IMR-90 (cell line): ENCODE measurements around the gene DGKB. TPM values are rescaled to one million over a fixed set of nuclear protein-coding genes. Genes with fewer than 3 reads are reported as not detected.

Source experiments
- ATAC-seq: fragments of 200-7000 bp; cut with Tn5 transposase; 2 replicates; pipeline ENCODE4 v1.9.1; 2020; ENCODE audit warnings: low read depth, mild to moderate bottlenecking, moderate library complexity
- BruUV-seq: library from RNA; stranded (reverse); fragments of 400-500 nt; replicated peaks from 2 replicates; lab custom pipeline; 2021; lab: Mats Ljungman, UMichigan
- CTCF ChIA-PET: fragments of 300-600 bp; formaldehyde crosslinking; extraction: SDS; loops from one replicate; lab custom pipeline; 2021; ENCODE audit warnings: antibody characterized with exemption; lab: Yijun Ruan, JAX
- POLR2A ChIA-PET: fragments of 300-600 bp; sonication (Branson Sonifier 250); formaldehyde crosslinking; loops from one replicate; lab custom pipeline; 2022; ENCODE audit warnings: antibody characterized with exemption; ENCODE audit not compliant: unreplicated experiment; lab: Charles Lee
- DNase-seq: peaks from one replicate; pipeline ENCODE4 v3.0.0; 2013
- H2AFZ ChIP-seq: replicated peaks from 2 replicates; pipeline ENCODE3; 2013; ENCODE audit warnings: low read length, mild to moderate bottlenecking; ENCODE audit not compliant: poor library complexity
- H2AK5ac ChIP-seq: 2 replicates; pipeline ENCODE4 v1.6.1; 2013; ENCODE audit warnings: low read depth, low read length, inconsistent platforms
- H2AK9ac ChIP-seq: replicated peaks from 2 replicates; pipeline ENCODE3; 2013; ENCODE audit warnings: mild to moderate bottlenecking, low read depth, low read length, moderate library complexity; ENCODE audit not compliant: poor library complexity
- H2BK120ac ChIP-seq: 2 replicates; pipeline ENCODE4 v1.6.1; 2013; ENCODE audit warnings: low read depth, low read length, inconsistent platforms
- H2BK15ac ChIP-seq: 3 replicates; pipeline ENCODE4 v1.6.1; 2013; ENCODE audit warnings: low read depth, low read length, inconsistent platforms
- H2BK20ac ChIP-seq: 2 replicates; pipeline ENCODE4 v1.6.1; 2013; ENCODE audit warnings: low read depth, mild to moderate bottlenecking, inconsistent platforms, low read length, moderate library complexity
- H2BK5ac ChIP-seq: 2 replicates; pipeline ENCODE4 v1.6.1; 2013; ENCODE audit warnings: mild to moderate bottlenecking, low read depth, low read length, inconsistent platforms; ENCODE audit not compliant: poor library complexity, severe bottlenecking
- H3K14ac ChIP-seq: replicated peaks from 2 replicates; pipeline ENCODE4 v1.6.1; 2013; ENCODE audit warnings: low read depth, low read length, inconsistent platforms
- H3K18ac ChIP-seq: 2 replicates; pipeline ENCODE4 v1.6.1; 2013; ENCODE audit warnings: low read depth, low read length, control low read depth
- H3K23ac ChIP-seq: 2 replicates; pipeline ENCODE4 v1.6.1; 2013; ENCODE audit warnings: low read depth, low read length, inconsistent platforms
- H3K27ac ChIP-seq: 2 replicates; pipeline ENCODE4 v1.5.1; 2013; ENCODE audit warnings: mild to moderate bottlenecking, control low read depth, low read length; ENCODE audit not compliant: insufficient read depth
- H3K27me3 ChIP-seq: 2 replicates; pipeline ENCODE4 v1.6.1; 2013; ENCODE audit warnings: low read length; ENCODE audit not compliant: control insufficient read depth, insufficient read depth
- H3K36me3 ChIP-seq: 2 replicates; pipeline ENCODE4 v1.6.1; 2013; ENCODE audit warnings: low read length, mixed read lengths; ENCODE audit not compliant: control insufficient read depth, insufficient read depth
- H3K4ac ChIP-seq: 2 replicates; pipeline ENCODE4 v1.6.1; 2013; ENCODE audit warnings: low read depth, low read length, inconsistent platforms
- H3K4me1 ChIP-seq: 2 replicates; pipeline ENCODE4 v1.6.1; 2013; ENCODE audit warnings: low read length, mixed read lengths; ENCODE audit not compliant: control insufficient read depth, insufficient read depth
- H3K4me2 ChIP-seq: 2 replicates; pipeline ENCODE4 v1.6.1; 2013; ENCODE audit warnings: low read depth, mild to moderate bottlenecking, control low read depth, low read length, moderate library complexity
- H3K4me3 ChIP-seq: 2 replicates; pipeline ENCODE4 v1.5.1; 2013; ENCODE audit warnings: low read depth, mild to moderate bottlenecking, control low read depth, low read length, moderate library complexity; ENCODE audit not compliant: insufficient read depth
- H3K56ac ChIP-seq: 2 replicates; pipeline ENCODE4 v1.6.1; 2013; ENCODE audit warnings: low read length, inconsistent platforms; ENCODE audit not compliant: insufficient read depth; ENCODE audit errors: extremely low read depth
- H3K79me1 ChIP-seq, 2 experiments: 2 replicates each; pipeline ENCODE4 v1.6.1; 2013; ENCODE audit warnings: low read length in 2 of 2, inconsistent platforms in 1 of 2, low read depth in 1 of 2
- H3K9ac ChIP-seq: 2 replicates; pipeline ENCODE4 v1.6.1; 2013; ENCODE audit warnings: low read depth, low read length, control low read depth
- H3K9me1 ChIP-seq: 2 replicates; pipeline ENCODE4 v1.6.1; 2013; ENCODE audit warnings: low read length, inconsistent platforms; ENCODE audit not compliant: insufficient read depth
- H3K9me3 ChIP-seq: 2 replicates; pipeline ENCODE4 v1.6.1; 2013; ENCODE audit warnings: low read length; ENCODE audit not compliant: control insufficient read depth, insufficient read depth
- H4K20me1 ChIP-seq: 2 replicates; pipeline ENCODE4 v1.6.1; 2013; ENCODE audit warnings: low read length, inconsistent platforms; ENCODE audit not compliant: insufficient read depth
- H4K5ac ChIP-seq: 2 replicates; pipeline ENCODE4 v1.6.1; 2013; ENCODE audit warnings: mild to moderate bottlenecking, low read depth, low read length, control low read depth
- H4K8ac ChIP-seq, 2 experiments: 2 replicates each; pipeline ENCODE4 v1.6.1; 2013; ENCODE audit warnings: low read depth in 2 of 2, low read length in 2 of 2, control low read depth in 1 of 2, inconsistent platforms in 1 of 2
- H4K91ac ChIP-seq: 2 replicates; pipeline ENCODE4 v1.6.1; 2013; ENCODE audit warnings: low read depth, low read length, inconsistent platforms; ENCODE audit not compliant: insufficient read depth
- CEBPB ChIP-seq: IDR thresholded peaks from 2 replicates; pipeline ENCODE4 v1.6.1; 2012; ENCODE audit warnings: low read depth, low read length, improper control_type of control experiment
- MAZ ChIP-seq: IDR thresholded peaks from 2 replicates; pipeline ENCODE4 v1.6.1; 2012; ENCODE audit warnings: low read depth, mild to moderate bottlenecking, low read length, improper control_type of control experiment, moderate library complexity, borderline replicate concordance
- RFX5 ChIP-seq: IDR thresholded peaks from 2 replicates; pipeline ENCODE4 v1.8.0; 2012; ENCODE audit warnings: low read depth, mild to moderate bottlenecking, low read length, moderate library complexity
- WGBS, 2 experiments: methylation state at CpG; one replicate each; pipeline versions ENCODE4 v1.1.5 to v1.1.7; 2013; ENCODE audit warnings: missing lambda C conversion rate in 2 of 2; ENCODE audit not compliant: insufficient read length in 1 of 2; ENCODE audit errors: extremely low coverage in 2 of 2; 5-methylcytosine and 5-hydroxymethylcytosine counted together
- dilution Hi-C: fragments of 300-500 bp; cut with HindIII; formaldehyde crosslinking; loops from one replicate; pipeline ENCODE4 v1.14.3; 2018; ENCODE audit warnings: low sequenced_read_pairs; ENCODE audit not compliant: unreplicated experiment
- in situ Hi-C: fragments of 300-500 bp; cut with MboI; formaldehyde crosslinking; loops from 3 replicates; pipeline ENCODE4 v1.14.3; 2019; ENCODE audit warnings: low sequenced_read_pairs, inconsistent platforms, mixed read lengths
- intact Hi-C: fragments of 100-400 bp; cut with micrococcal nuclease; formaldehyde crosslinking; loops from 2 replicates; pipeline ENCODE4 v1.10.0; 2022
- polyA plus RNA-seq, 3 experiments: library from polyadenylated mRNA; depleted of rRNA; stranded (reverse); fragments of >200 nt; gene quantifications; 2 replicates each; pipeline ENCODE4 v1.2.3, GENCODE V29; 2012; ENCODE audit warnings: low replicate concordance in 1 of 3
- total RNA-seq: library from RNA; depleted of rRNA; stranded (reverse); fragments of >200 nt; gene quantifications from 2 replicates; pipeline ENCODE4 v1.2.3, GENCODE V29; 2012
- TF ChIP-seq, protein P1 (sequence below): fragments of 150-350 bp; IDR thresholded peaks from 2 replicates; pipeline ENCODE4 v1.6.1; 2017; ENCODE audit warnings: mild to moderate bottlenecking, antibody characterized with exemption, low read length, low read depth

The DGKB gene
- total and polyA plus RNA-seq, 2 of the 4 experiments (the other 2 are of a cell fraction) = not detected

DNA sequence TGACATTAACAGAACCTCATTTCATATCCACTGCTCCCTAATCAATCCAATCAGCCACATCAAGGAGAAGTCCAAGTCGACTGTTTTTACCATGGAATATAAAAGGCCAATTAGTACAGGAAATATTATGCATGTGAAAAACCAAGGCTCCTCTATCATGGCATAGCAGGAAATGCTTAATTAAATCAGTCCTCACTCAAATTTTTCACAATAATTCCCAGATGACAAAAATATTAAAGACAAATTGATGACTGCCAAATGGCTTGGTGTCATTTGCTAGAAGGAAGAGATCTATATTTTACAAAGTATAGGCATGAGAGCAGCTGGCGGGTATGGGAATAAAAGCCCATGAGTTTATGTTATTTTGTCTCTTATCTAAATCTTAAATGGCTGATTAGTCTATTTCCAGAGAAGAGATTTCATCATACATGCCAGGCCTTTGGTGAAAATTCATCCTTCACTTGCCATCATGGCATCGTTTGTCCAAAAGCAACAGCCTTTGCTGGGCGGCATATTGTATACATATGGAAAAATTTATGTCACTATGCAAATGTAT is 219.6 kb downstream of the DGKB start:
- no peak for ATAC-seq
- no peak overlapping the region for H2AFZ ChIP-seq
- H2BK120ac ChIP-seq = no peak overlapping the region
- H3K79me1 ChIP-seq = no peaks in the 10 kb centered on the region
- WGBS, 2 experiments = no CpG with 5 or more reads among the region's 4 CpGs
- H3K27ac ChIP-seq = no peak overlapping the region
- H3K27me3 ChIP-seq = no peaks in the 10 kb centered on the region
- no peak overlapping the region for H3K14ac ChIP-seq
- no peak overlapping the region for H3K4ac ChIP-seq
- H3K9me3 ChIP-seq = no peaks in the 10 kb centered on the region
- H4K20me1 ChIP-seq = no peaks in the 10 kb centered on the region
- H2BK5ac ChIP-seq = no peak overlapping the region
- no peak overlapping the region for H4K8ac ChIP-seq
- H2AK5ac ChIP-seq = no peak overlapping the region
- no peak overlapping the region for H3K9ac ChIP-seq
- in situ Hi-C loops (no loop called here), dilution Hi-C loops (no loop called here), intact Hi-C loops (loop anchor here (10.0 kb wide), 1 partner anchor 198 kb away; no protein-coding TSS in a partner anchor)
- no peaks in the 10 kb centered on the region for H3K36me3 ChIP-seq
- ChIA-PET CTCF (interaction anchor here (3.6 kb wide), 1 partner anchor 8 kb away, joined by 19 read pairs; no protein-coding TSS in a partner anchor), POLR2A (no interaction called here)
- H3K4me3 ChIP-seq = no peak overlapping the region
- no peaks in the 10 kb centered on the region for H3K4me1 ChIP-seq
- no peak overlapping the region for H2AK9ac ChIP-seq
- BruUV-seq = no TSS peak
- H3K18ac ChIP-seq = no peak overlapping the region
- H2BK15ac ChIP-seq = no peak overlapping the region
- no peak for DNase-seq
- H3K23ac ChIP-seq = no peak overlapping the region
- H2BK20ac ChIP-seq = no peak overlapping the region
- H3K56ac ChIP-seq = no peak overlapping the region
- no peak overlapping the region for H4K91ac ChIP-seq
- H4K5ac ChIP-seq = no peak overlapping the region
- TF ChIP-seq MAZ (no peak), RFX5 (no peak), CEBPB (no peak)
- TF ChIP-seq, protein P1, sequence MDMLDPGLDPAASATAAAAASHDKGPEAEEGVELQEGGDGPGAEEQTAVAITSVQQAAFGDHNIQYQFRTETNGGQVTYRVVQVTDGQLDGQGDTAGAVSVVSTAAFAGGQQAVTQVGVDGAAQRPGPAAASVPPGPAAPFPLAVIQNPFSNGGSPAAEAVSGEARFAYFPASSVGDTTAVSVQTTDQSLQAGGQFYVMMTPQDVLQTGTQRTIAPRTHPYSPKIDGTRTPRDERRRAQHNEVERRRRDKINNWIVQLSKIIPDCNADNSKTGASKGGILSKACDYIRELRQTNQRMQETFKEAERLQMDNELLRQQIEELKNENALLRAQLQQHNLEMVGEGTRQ = no peak
- no peak overlapping the region for H3K4me2 ChIP-seq
- H3K9me1 ChIP-seq = no peaks in the 10 kb centered on the region
